Posterior cingulate gyrus (tissue), 11 donors: ENCODE data around the gene NEURL1.

Experiments
- DNase-seq, 10 donors: peaks; one replicate each; pipeline versions ENCODE4 v3.0.0 to v3.0.0-alpha.2; 2020 to 2021; ENCODE audit warnings: mixed read lengths in 3 of 10
- intact Hi-C: fragments of 100-400 bp; cut with DNase I; formaldehyde crosslinking; loops from one replicate; pipeline ENCODE4 v1.15.1; 2023

NEURL1 gene

DNA sequence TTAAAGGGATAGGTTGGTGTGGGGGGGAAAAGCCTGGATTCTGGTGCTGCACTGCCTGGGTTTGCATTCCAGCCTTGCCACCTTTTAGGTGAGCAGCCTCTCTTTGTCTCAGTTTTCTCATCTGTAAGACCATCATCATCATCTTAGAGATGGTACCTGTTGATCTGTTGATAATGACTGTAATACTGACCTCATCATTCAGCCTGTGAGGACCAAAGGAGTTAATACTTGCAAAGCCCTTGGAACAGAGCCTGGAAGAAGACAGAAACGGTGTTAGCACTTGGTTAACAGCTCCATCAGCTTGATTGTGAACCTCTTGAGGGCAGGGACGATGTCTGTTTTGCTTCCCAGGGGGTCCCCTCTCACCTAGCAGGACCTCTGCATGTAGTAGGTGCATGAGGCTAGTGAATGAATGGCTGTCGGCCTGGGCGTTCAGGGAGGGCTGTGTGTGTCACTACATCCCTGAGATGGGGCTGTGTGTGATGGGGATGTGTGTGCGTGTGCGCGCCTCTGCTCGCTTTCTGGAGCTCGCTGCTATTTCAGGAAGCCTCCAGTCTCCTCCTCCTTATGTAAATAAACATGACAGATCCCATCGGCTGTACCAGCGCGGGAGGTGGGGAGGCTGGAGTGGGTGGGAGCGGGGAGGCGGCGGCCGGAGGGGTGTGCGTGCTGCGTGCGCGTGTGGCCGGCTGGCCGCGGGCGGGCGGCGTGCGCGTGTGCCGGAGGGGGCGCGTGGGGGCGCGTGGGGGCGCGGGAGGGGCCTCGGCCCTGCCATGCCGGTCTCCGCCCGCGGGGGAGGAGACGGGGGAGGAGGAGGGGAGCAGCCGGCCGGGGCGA lies 61.2 kb downstream of the NEURL1 start:
- peak in 9 of 10 donors; percentile 41 to 95 (median 70) for DNase-seq
- intact Hi-C loops: no loop called here

DNA sequence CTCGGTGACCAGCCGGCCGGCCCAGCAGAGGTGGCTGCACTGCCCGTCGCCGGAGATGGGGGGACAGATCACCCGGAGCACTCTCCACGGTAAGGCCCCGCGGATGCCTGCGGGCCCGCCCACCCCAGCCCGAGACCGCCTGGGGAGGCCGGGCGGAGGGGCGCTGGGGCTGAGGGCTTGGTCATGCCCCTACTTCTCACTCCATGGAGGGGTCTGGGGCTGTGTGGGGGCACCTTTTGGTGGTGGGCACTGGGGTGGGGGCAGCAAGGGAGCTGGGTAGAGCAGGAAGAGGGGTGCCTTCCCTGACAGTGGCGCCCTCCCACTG lies 61.8 kb downstream of the NEURL1 start:
- peak in 1 of 10 donors; percentile 76 for DNase-seq
- intact Hi-C loops: no loop called here

DNA sequence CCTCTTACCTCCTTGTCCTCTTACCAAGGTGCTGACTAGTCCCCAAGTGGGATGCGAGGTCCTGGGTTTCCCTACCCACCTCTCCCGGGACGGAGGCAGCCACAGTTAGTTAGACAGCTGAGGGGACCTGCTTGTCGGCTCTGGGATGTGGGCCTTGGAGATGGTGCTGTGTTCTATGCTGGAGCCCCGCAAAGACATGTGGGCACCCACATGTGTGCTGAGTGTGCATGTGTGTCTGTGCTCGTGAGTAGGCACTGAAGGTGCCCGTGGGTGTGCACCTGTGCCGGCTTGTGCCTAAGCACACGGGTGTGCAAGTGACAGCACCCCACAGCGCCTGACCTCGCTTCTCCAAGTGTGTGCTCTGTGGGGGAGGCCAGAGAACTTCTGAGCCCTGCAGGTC lies 62.2 kb downstream of the NEURL1 start:
- intact Hi-C loops: no loop called here
- peak in 2 of 10 donors; percentile 29 to 81 for DNase-seq

DNA sequence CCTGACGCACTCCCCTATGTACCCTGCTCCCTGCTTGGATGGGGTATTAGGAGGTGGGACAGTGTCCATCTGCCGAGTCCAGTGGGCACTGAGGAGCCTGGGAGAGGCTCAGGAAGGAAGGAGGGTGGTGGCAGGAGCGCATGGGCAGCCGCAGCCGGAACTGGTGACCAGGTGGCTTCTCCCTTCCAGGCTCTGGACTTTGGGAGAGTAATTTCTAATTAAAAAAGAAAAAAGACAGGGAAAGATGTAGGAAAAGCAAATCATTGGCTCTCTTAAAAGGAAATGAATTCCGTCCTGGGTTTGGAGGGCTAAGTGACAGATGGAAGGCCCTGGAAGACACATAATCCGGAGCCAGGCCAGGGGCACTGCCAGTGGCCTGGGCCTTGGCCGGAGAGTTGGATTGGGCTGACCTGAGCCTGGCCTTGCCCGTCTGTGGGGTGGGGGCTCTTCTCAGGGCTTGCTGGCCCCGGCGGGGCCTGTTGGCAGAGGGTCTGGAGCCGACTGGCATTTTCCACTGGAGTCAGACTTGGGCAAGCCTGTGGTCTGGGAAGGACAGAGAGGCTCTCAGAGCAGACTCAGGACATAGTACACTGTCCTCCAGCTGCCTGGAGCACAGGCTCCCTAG lies 63.0 kb downstream of the NEURL1 start:
- peak in 2 of 10 donors; percentile 49 to 67 for DNase-seq
- intact Hi-C loops: no loop called here

DNA sequence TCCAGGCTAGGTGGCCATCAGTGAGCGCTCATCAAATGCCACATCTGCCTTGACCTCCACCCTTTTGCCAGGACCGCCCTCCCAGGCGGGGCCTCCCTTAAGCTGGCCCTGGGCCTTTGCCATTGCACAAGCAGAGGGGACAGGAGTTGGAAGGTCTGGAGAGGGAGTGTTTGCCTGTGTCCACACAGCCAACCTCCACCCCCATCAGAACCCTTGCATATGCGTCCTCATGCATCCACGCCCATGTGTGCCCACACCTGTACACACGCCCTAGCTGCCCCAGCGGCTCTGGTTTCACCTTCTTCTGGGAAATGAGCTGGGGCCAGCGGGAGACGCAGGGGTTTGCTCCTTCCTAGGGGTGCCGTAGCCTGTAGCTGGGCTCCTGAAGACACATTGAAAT lies 64.0 kb downstream of the NEURL1 start:
- intact Hi-C loops: no loop called here
- no peak for DNase-seq

DNA sequence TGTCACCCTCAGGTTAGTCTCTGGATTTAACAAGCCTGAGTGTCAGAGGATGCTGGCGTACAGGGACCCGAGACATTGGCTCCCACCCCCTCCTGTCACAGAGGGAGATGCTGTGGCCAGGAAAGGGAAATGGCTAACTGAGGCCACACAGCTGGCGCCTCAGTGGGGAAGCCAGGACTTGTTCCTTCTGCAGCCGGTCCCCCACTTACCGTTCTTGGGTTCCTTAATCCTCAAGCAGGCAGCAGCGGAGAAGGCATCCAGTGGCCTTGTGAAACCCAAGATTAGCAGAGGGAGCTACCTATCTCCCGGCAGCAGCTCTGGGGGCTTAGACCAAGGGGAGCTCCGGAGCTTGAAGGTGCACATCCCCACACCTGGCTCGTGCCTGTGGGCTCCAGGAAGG lies 65.4 kb downstream of the NEURL1 start:
- intact Hi-C loops: no loop called here
- peak in 1 of 10 donors; percentile 76 for DNase-seq

DNA sequence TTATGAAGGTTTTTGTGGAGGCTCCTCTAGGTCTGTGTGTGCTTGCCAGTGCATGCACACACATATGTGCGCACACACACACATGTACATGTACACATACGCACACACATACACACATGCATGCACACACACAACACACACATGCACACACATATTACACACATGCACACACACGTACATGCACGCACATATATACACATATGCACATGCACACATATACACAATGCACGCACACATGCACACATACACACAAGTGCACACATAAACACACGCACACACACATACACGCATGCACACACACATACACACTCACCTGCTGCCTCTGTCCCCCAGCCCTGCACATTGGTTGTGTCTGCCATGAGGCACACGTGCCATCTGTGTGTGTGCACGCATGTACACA lies 66.3 kb downstream of the NEURL1 start:
- DNase-seq: no peak
- intact Hi-C loops: no loop called here

DNA sequence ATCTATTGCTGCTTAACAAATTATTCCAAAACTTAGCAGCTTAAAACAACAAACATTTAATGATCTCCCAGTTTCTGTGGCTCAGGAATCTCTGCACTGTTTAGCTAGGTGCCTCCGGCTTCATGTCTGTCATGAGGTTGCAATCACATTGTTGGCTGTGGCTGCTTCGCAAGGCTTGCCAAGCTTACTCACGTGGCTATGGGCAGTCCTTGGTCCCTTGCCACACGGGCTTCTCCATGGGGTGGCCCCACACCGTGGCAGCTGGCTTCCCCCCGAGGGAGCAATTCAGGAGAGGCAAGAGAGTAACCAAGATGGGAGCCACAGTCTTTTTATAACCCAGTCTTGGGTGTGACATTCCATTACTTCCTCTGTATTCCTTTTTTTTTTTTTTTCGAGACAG lies 67.4 kb downstream of the NEURL1 start:
- intact Hi-C loops: no loop called here
- DNase-seq: no peak

DNA sequence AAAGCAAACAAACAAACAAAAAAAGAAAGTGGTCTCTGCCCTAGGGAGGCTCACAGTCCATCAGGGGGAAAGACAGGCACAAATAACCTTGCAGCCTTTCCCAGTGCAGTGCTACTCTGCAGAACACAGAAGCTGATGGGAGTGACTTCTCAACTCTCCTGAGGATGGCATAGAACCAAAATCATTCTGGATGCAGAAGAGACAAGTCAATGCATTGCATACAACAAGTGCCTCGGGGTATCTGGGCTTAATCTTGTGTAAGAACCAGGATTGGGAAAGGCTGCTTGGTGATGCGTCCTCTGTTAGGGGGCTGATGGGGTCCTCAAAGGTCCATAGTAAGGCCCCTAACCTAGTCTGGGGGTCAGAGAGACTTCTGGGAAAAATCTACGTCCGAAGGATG lies 68.9 kb downstream of the NEURL1 start:
- no peak for DNase-seq
- intact Hi-C loops: no loop called here

DNA sequence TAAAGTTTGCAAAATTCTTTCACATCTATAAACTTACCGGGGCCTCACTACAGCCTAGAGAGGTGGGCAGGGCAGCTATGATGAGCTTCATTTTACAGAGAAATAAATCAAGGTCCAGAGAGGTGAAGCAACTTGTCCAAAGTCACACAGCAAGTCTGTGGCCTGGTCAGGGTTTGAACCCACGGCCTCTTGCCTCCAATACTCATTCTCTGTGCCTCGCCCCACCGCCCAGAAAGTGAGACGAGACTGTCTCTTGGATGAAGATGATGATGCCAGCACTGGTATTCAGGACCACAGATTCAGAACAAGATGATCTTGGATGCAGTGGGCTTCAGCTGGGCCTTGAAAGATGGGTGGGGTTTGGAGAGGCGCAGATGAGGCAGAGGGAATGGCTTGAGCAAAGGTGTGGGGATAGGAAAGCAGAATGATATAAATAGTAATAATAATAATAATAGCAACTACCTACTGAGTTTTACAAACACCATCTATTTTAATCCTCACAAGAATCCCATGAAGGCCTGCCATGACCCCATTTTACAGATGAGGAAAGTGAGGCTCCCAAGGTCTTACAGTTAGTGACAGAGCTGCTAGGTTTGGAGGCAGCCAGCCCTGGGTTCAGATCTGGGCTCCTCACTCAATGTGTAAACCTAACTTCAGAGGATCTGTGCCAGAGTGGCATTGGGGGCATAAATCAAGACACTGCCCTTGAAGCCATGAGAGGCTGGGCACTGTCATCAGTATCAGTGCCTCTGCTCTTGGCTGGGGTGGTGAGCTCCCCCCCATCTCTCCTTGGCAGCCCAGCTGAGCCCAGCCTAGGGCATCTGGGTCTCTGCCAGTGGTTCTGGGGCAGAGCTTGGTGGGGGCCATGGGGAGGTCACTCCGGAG lies 70.0 kb downstream of the NEURL1 start:
- peak in 2 of 10 donors; percentile 64 for DNase-seq
- intact Hi-C loops: no loop called here

DNA sequence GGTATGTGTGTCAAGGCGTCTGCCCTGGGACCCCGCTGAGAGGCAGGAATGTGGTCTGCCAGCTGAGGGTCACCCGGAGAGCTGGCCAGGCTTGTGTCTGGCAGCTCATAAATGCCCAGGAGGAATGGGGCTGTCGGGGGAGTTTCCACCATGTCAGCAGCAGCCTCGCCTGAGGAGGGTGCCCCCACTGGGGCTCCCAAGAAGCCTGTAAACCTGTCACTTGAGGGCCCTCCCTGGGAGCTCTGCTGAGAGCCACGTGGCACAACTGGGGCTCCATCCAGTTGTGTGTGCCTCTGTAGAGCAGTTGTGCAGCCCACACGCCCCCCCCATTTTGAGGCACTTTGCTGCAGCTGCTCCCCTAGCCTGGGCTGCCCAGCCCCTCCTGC lies 70.6 kb downstream of the NEURL1 start:
- peak in 2 of 10 donors; percentile 62 to 74 for DNase-seq
- intact Hi-C loops: no loop called here

DNA sequence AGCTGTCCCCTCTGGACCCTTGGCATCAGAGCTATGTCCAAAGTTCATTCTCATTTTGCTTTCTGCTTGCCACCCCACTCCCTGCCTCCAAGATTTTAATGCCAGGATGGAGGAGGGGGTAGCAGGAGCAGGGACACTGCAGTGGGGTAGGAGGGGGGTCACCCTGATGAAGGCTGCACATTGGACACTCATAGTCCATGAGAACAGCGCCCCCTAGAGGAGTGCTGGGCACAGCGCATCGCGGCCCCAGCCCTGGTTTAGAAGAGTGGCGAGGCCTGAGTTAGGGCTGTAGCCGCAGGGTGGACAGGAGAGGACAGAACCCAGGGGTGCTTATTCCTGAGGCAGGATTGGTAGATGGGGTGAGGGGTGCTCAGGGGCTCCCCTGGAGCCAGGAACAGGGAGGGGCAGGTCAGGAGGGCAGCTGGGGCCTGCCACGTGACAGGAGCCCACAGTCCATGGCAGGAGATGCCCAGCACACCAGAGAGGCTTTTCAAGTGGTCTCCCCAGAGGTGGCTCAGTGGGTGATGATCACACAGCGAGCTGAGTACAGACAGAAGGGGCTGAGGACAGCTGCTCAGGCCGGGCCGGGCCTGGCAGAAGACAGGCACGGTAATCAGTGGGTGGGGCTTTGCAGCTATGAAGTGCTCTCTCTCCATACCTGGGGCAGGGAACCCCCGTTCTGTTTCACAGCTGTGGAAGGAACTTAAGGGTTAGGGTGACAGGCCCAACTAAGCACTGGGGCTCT lies 71.4 kb downstream of the NEURL1 start:
- intact Hi-C loops: no loop called here
- peak in 1 of 10 donors; percentile 75 for DNase-seq

DNA sequence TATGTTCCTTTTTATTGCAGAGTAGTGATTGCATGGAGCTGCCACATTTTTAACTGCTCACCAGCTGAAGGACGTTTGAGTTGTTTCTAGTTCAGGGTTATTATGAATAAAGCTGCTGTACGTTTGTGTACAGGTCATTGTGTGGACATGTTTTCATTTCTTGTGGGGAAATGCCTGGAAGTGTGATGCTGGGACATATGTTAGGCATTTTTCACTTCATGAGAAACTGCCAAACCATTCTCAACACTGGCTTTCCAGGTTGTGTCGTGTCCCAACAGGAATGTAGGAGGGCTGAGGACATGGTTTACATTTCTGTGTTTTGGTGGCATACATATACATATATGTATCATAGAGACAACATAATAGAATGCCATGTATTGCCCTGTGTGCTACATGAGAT lies 73.0 kb downstream of the NEURL1 start:
- no peak for DNase-seq
- intact Hi-C loops: no loop called here

DNA sequence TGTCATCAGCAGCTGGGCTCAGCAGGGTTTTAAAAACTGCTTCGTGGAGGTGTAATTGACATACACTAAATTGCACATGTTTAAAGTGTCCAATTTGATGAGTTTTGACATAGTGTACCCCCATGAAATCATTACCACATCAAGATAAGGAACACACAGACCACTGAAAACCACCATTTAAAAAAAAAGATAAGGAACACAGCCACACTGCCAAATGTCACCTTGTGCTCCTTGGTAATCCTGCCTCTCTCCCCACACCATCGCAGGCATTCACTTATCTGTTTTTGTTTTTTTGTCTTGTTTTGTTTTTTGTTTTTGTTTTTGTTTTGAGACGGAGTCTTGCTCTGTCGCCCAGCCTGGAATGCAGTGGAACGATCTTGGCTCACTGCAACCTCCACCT lies 75.0 kb downstream of the NEURL1 start:
- DNase-seq: peak in 1 of 10 donors; percentile 46
- intact Hi-C loops: no loop called here

DNA sequence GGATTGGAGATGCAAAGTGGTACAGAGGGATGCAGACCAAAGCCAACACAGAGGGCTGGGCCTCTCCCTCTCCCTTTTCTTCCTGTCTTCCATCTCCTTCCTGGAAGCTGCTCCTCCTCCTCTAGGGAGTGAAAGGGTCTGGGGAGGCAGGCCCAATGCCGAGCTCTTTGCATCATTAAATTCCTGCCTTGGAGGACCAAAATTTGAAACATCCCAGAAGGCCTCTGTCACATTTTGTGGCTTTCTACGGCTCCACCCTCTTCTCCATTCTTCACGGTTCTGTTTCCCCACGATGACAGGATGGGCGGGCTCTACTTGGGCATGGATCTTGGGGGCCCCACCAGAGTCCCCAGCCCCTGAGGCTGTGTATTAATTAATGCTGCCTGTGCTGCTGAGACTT lies 76.4 kb downstream of the NEURL1 start:
- peak in 1 of 10 donors; percentile 23 for DNase-seq
- intact Hi-C loops: no loop called here

DNA sequence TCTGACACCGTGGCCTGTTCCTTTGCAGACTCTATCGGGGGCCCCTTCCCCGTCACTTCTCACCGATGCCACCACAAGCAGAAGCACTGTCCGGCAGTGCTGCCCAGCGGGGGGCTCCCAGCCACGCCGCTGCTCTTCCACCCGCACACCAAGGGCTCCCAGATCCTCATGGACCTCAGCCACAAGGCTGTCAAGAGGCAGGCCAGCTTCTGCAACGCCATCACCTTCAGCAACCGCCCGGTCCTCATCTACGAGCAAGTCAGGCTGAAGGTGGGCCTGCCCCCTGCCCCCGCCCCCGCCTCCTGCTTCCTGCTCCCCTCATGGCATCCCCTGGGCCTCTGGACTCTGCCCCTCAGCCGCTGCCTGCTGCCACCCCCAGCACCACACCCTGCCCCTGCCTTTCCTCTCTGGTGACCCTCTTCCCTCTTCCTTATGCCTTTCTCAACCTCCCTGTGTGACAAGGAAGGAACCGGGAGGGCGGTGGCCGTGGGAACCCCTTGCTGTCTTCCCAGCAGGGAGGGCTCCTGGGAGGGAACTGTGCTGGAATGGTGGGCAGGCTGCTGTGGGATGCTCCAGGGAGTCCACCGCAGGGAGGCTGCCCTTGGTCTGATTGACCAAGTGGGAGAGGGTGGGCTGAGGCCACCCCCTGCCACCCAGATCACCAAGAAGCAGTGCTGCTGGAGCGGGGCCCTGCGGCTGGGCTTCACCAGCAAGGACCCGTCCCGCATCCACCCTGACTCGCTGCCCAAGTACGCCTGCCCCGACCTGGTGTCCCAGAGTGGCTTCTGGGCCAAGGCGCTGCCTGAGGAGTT lies 77.5 kb downstream of the NEURL1 start:
- peak in 1 of 10 donors; percentile 71 for DNase-seq
- intact Hi-C loops: no loop called here

DNA sequence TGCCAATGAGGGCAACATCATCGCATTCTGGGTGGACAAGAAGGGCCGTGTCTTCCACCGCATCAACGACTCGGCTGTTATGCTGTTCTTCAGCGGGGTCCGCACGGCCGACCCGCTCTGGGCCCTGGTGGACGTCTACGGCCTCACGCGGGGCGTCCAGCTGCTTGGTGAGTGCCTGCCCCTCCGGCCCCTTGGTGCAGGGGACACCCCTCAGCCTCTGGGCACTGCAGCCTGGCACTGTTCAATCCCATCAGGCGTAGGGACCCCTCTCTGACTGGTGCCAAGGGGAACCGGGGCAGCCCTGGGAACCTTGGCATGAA lies 78.1 kb downstream of the NEURL1 start:
- peak in 1 of 10 donors; percentile 70 for DNase-seq
- intact Hi-C loops: no loop called here

DNA sequence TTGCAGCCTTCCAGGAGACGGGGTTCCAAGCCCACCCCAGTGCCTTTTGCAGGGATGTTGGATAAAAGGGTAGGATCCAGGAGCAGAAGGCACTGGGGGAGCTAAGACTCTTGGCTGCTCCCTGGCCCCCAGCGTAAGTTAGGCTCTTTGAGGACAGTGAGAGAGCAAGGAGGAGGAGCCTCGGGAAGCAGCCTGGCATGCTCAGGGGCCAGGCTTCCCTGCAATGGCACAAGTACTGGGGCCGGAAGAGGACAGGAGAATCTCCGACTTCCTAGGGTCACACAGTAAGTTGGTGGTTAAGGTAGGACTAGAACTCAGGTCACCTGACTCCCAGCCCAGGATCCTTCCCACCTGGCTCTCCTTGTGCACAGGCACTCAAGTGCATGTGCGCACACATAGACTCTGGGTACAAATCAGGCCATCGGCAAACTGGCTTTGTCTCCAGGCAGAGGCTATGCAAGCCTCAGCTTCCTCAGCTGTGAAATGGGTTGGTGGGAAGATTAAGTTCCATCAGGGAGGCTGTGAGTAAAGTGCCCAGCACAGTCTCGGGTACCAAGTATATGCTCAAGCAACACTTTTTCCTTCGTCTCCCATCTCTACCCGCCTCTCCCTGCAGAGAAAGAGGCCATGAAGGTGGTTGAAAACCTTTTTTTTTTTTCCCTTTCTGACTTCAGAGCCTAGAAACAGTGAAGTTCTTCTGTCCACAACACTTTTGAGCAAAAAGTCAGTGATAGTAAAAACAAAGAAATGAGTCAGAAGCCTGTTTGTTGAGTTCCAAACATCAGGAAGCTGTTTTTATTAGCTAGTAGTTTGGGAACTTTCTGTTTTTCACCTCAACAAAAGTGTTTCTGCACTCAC lies 79.1 kb downstream of the NEURL1 start:
- intact Hi-C loops: no loop called here
- peak in 1 of 10 donors; percentile 33 for DNase-seq

DNA sequence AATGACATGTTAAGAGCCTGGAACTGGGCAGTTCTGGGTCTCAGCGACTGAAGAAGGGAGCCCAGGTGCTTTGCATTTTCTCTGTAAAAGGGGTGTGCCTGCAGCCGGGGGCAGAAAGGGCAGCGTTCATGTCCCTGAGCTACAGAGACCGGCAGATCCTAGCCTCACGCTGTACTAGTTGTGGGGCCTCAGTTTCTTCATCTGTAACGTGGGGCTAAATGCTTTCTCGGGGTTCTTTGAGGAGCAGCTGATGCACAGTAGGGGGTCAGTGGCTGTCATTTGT lies 79.6 kb downstream of the NEURL1 start:
- intact Hi-C loops: no loop called here

More for the DNA sequence above, 79.6 kb downstream of the NEURL1 start:
- DNase-seq: peak in 1 of 10 donors; percentile 16
